ENCODE results near the gene POLE2.
A peak's percentile ranks its signal among the peaks of the same experiment; 100 is the strongest.
"Not testable (repeated sequence)": the region's sequence is repeated elsewhere in the genome, so short reads cannot be mapped to it uniquely, and the experiment has no call there.

Gene POLE2, protein sequence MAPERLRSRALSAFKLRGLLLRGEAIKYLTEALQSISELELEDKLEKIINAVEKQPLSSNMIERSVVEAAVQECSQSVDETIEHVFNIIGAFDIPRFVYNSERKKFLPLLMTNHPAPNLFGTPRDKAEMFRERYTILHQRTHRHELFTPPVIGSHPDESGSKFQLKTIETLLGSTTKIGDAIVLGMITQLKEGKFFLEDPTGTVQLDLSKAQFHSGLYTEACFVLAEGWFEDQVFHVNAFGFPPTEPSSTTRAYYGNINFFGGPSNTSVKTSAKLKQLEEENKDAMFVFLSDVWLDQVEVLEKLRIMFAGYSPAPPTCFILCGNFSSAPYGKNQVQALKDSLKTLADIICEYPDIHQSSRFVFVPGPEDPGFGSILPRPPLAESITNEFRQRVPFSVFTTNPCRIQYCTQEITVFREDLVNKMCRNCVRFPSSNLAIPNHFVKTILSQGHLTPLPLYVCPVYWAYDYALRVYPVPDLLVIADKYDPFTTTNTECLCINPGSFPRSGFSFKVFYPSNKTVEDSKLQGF

DNA sequence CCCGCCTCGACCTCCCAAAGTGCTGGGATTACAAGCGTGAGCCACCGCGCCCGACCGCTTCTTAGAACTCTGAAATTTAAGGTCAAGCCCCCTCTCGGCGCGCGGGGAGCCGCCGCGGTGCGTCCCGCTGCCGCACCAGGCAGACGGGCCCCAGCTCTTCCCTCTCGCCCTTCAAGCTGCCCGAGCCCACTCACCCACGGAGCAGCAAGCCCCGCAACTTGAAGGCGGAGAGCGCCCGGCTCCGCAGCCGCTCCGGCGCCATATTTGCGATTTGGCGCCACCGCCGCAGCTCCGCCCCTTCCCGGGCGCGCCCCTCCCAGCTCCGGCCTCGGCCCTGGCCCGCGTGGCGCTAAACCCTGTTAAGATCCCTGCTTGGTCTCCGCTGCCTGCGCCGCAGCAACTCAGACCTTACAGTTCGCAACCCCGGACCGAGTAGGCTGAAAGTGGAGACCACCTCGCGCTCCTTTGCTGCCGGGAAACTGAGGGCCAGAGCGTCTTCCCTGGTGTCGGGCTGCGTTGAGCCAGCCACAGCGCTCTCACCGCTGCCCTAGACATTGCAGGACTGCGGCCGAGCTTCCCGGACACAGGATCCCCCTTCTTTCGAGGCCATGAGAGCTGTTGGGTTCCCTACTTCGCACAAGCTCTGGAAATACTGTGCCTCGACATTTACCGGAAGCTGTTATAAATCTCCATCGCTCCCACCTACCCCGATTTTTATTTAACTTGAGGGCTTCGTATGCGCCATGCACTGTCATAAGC, at the start of gene POLE2:
Gene POLE2, minus strand, starts transcription at position 273 of the 759 bp plus-strand sequence. Its CDS starts 11 bp downstream, at position 262.
- no peak for FAIRE-seq

DNA sequence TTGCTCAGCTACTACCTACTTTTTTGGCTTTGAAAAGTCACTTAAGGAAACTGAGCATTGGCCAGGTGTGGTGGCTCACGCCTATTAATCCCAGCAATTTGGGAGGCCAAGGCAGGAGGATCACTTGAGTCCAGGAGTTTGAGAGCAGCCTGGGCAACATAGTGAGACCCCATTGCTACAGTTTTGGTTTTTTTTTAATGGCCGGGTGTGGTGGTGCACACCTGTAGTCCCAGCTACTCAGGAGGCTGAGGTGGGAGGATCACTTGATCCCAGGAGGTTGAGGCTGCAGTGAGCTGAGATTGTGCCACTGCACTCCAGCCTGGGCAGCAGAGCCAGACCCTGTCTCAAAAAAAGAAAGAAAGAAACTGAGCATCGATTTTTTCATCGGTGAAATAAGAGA, 47.7 kb upstream of the POLE2 start:
- FAIRE-seq: not testable (repeated sequence)

DNA sequence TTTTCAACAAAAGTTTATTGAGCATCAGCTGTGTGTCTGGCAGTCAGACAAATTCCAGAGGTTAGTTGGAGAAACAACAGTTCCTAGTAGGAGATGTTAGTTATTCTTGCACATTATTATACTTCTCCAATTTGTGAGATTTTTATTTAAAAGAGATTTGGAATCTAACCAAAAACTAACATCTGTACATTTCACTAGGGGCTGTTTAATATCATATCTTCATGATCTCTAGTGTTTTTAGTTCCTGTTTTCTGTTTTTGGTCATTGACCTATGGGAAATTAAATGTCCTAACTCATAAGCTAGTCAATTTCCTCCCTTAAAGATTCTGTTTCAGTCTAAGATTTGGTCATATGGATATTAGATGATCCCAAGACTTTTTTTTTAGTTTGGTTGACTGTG, 45.8 kb upstream of the POLE2 start:
- peak; percentile 43 for FAIRE-seq

DNA sequence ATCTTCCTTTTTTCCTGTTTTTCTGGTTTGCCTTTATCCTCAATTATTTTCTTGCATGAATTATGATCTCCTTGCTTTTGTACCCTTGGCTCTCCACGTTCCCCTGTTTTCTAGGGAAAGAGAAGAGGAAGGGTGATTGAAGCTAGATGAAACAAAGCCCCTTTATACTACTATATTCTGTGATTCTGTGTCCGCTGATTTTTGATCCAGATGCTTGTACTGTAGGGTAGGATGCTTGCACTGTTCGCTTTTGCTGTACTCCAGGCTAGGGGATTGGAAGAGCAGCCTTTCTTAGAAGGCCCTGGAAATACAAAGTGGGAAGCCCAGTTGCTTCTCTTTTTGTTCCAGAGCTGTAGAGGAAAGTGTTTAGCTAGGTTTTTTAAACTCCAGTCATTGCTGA, 44.9 kb upstream of the POLE2 start:
- FAIRE-seq: no peak

DNA sequence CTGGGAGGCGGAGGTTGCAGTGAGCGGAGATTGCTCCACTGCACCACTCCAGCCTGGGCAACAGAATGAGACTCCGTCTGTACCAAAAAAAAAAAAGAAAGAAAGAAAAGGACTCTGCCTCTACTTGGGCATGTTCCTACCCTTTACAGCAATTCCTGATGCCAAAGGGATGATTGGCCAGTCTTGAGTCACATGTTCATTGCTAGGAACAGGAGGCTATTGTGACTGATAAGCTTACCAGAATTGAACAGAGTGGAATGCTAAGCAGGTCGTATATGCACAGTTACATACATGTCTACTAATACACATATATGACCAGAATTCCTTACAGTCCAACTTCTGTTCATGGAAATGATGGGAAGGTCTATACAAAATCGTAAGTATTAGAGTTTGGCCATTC, 39.2 kb upstream of the POLE2 start:
- FAIRE-seq: no peak

DNA sequence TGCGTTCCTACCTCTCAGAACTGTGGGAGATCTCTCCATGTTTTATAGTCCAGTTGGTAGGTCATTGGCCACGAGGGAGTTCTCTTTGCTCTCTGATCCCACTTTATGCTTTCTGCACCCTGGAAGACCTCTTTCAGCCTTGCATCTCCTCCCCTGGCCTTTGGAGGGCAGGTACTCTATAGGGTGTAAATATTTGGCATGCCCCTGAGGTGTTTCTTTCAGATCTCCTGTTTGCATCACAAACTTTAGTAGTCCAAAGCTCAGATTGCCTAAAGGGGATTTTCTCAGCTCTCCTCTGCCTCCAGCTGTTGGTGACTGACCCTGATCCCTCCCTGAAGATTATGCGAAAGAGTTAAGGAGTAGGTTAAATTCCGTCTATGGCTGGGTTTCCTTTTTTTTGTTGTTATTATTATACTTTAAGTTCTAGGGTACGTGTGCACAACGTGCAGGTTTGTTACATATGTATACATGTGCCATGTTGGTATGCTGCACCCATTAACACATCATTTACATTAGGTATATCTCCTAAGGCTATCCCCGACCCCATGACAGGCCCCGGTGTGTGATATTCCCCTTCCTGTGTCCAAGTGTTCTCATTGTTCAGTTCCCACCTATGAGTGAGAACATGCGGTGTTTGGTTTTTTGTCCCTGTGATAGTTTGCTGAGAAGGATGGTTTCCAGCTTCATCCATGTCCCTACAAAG, 33.9 kb upstream of the POLE2 start:
- FAIRE-seq: not testable (repeated sequence)

DNA sequence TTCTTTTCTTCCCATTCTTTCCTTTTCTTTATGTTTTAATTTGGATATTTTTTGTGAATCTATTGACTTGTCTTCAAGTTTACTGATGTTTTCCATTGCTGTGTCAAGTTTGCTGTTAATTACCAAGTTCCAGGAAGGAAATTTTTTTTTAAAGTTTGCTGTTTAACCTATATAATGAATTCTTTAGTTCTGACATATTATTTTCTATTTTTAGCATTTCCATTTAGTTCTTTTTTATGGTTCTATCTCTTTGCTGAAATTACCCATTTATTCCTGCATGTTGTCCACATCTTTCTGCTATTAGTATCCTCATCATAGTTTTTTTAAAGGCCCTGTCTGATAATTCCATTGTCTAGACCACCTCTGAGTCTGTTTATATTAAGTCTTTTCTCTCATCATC, 32.7 kb upstream of the POLE2 start:
- no peak for FAIRE-seq

DNA sequence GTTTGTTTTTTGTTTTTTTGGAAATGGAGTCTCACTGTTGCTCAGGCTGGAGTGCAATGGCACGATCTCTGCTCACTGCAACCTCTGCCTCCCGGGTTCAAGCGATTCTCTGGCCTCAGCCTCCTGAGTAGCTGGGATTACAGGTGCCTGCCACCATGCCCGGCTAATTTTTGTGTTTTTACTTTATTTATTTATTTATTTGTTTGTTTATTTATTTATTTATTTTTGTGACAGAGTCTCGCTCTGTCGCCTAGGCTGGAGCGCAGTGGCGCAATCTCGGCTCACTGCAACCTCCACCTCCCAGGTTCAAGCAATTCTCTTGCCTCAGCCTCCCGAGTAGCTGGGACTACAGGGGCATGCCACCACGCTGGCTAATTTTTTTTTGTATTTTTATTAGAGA, 23.0 kb upstream of the POLE2 start:
- FAIRE-seq: not testable (repeated sequence)

DNA sequence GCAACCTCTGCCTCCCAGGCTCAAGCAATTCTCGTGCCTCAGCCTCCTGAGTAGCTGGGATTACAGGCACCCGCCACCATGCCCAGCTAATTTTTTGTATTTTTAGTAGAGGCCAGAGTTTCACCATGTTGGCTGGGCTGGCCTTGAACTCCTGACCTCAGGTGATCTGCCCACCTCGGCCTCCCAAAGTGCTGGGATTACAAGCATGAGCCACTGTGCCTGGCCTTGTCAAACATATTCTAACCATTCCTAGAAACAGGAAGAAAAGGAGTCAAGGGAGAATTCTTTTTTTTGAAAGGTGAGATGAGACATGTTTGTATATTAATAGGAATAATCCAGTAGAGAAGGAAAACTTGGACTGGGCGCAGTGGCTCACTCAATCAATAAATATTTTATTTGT, 16.5 kb upstream of the POLE2 start:
- not testable (repeated sequence) for FAIRE-seq

DNA sequence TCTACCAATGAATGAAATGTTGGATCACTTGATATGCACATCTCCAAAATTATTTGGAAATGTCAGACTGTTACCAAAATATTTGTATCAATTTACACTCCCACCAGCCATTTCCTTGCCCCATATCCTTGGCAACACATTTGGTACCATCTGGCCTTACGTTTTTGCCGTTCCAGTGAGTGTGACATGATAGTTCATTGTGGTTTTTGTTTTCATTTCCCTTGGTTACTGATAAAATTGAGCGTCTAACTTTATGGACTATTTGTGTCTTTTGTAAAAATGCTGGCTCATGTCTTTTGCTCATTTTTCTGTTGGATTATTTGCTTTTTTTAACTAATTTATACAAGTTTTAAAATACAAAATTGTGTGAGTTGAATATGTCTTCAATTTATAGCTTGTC, 16.0 kb upstream of the POLE2 start:
- FAIRE-seq: no peak

DNA sequence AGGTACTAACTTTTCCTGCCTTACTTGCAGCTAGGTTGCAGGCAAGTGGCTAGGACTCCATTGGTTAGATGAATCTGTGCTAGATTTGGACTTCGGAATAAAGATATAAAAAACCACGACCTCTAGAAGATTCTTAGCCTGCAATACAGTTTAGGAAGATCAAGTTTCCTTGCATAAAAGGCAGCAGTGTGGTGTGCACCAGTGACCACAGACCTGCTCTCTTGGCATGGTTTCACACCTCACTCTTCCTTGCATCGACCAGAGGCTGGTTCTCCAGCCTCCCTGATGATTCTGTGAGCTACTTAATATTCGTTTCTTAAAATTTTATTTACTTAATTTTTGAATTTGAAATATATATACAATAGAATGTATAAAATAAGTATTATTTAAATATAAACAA, 14.7 kb upstream of the POLE2 start:
- no peak for FAIRE-seq

DNA sequence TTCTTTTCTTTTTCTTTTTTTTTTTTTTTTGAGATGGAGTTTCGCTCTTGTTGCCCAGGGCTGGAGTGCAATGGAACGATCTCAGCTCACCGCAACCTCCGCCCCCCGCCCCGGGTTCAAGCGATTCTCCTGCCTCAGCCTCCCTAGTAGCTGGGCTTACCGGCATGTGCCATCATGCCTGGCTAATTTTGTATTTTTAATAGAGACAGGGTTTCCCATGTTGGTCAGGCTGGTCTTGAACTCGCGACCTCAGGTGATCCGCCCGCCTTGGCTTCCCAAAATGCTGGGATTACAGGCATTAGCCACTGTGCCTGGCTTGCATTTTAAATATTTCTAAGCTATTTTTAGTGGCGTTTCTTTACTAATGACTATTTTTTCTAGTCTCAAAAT, 5.7 kb upstream of the POLE2 start:
- FAIRE-seq: not testable (repeated sequence)

DNA sequence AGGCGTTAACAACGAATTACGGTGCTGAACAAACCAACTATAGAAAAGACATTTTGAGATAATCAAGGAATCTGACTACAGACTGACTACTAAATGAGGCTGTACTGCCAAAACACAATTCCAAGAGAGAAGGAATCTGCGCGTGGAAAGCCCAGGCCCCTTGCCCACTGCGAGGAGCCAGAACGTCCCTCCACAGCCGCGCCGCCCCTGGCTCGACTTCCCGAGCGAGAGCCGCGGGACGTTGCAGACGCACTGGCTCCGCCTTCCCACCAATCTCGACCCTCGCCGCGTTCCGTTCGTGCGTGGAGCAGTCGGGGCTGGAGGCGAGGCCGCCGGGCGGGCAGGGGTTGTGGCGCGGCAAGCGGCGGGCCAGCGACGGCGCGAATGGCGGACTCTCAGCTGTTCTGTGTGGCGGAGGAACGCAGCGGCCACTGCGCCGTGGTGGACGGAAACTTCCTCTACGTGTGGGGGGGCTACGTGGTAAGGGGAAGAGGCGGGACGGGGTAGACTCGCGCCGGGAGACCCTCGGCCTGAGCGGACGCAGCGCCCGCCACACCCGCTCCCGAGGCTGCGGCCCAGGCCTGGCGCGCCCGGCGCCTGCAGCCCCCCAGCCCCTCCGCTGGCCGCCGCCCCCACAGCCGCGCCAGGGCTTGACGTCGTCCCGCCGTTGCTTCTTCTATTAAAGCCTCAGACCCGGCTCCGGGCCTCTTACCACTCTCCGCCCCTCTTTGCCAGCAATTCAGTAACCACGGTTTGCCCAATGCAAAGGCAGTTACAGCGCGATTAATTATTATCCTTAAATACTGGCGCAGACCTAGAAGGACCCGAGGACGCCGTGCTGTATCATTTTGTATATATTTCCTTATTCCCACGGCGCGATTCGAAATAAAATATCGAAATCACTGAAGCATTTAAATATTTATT, 5.1 kb upstream of the POLE2 start, which contains the start of gene KLHDC1:
Gene KLHDC1, plus strand, starts transcription at position 310 of the 924 bp plus-strand sequence. Its CDS starts 75 bp downstream, at position 385.
- no peak for FAIRE-seq

DNA sequence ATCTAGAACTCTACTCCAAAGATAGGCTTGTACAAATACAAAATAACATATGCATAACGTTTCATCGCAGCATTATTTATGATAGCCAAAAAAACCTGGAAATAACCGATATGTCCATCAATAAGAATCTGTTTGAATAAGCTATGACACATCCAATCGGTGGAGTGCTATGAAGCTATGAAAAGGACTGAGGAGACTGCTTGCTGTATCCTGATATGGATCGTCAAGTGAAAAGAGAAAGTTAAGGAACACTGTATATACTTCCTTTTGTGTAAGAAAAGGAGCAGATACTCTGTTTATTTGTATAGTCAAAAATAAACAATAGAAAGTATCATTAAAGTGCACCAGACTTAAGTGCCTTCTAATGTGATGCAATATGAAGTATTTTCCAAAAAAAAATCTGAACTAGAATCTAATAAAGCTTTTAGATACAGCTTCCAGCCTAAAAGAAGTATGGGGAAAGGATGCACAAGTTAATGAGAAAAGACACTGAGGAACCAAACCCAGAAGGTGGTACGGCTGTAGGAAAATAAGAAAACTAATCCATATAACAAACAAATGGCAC, 4.3 kb upstream of the POLE2 start:
- no peak for FAIRE-seq

DNA sequence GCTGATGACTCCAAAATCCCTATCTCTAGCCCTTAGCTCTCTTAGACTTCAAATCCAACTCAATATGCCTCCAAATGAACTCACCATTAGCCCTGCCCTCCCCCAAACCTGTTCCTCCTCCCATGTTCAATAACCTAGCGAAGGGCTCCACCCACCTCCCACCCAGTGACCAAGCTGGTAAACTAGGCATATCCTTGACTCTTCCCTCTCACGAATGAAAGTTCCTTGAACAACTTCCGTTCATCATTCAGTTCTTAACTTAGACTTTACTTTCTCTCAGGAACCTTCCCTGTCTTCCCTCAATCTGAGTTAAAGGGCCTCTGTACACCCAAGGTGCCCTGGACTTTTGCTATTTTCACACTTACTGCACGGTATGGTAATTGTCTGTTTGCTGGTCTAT, 3.0 kb upstream of the POLE2 start:
- no peak for FAIRE-seq

DNA sequence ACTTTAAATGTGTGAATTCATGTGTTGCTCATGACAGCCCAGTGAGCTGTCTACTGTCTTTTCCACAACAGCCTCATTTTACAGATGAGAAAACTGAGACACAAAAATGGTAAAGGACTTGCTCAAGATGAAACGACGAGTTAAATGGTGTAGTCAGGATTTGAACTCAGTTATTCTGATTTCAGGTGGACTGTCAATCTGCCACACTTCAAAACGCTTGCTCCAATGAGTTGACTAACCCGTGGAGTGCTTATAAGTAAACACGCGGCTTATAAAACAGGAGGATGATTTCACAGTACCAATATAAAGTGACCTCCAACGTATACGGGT, 652 bp upstream of the POLE2 start:
- FAIRE-seq: no peak

DNA sequence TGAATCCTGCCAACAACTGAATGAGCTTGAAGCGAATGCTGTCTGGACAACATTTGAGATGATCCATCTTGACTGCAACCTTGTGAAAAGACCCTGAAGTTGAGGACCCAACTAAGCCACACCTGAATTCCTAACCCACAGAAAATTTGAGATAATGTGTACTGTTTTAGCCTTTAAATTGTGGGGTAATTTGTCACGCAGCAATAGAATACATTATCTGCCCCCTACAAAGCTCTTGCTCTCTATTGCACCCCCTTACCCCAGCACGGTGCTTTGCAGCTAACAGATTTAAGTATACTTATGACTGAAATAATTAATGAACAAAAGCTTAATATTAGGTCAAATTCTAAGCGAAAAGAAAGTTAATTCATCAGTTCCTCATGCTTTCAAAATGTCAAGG, 1.6 kb downstream of the POLE2 start:
- FAIRE-seq: no peak

DNA sequence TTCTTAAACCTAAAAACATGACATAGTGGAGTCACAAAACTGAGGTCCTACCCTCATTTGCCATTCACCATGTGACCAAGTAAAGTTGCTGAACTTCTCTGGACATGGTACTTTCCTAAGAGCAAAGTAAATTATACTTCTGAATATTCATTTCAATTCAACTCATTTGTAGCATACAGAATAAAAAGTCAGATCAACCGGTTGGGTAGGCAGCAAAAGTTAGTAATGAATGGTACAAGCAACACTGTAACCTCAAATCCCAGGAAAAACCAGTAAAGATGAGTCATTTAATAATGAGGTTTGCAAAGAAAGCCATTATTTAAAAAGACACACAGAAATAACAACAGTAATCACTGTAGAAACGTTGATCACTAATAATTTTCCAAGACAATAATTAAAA, 8.7 kb downstream of the POLE2 start:
- no peak for FAIRE-seq

DNA sequence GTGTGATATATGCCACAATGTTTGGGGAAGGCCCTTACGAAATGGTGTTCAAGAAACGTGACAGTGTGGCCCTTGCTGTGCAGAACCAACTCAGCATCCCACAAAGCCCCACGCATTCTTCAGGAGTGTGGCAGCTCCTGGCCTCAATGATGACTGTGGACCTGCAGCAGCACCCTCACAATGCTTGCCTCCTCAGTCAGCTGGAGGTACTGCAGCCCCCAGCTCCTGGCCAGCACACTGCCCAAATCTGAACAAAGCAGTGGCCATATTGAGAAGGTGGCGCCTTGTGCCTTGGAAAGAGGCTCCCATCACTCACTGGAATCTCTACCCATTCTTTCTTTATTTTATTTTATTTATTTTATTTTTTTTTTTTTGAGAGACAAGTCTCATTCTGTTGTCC, 10.4 kb downstream of the POLE2 start:
- FAIRE-seq: no peak

DNA sequence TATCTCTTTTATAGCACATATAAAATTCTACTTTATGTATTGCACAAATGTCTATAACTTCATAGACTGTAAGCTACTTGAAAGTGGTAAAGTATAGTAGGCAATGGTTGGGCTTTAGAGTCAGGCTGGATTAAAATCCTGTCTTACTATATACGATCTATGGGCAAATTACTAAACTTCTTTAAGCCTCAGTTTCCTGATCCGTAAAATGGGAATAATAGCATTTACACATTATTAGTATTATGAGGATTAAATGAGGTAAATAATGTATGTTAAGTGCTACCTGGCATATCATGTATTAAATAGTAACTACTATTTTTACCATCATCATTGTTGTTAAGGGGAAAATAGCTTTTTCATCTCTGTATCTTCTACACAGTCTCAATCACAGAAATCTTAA, 14.4 kb downstream of the POLE2 start:
- no peak for FAIRE-seq

DNA sequence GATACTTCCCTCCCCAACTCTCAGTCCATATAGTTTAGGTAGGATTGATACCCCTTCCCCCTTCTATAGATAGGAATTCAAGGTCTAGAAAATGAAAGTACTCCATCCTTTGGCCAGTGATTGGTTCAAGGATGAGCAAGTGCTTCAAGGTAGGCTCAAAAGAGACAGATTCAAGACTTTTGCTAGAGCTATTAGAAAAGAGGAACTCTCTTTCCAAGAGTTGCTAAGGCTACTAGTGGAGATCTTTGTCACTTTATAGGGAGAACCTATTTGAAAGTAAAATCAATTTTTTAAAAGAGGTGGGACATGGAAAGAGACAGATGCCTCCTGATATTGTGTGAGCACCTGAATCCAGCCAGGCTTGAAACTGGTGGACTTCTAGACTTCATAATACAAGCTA, 17.5 kb downstream of the POLE2 start:
- no peak for FAIRE-seq

All from colon (tissue), 2 donors.